Esophagus muscularis mucosa (tissue), 3 donors: ENCODE data around the gene GMDS.

Experiments
- CTCF ChIP-seq, 3 experiments: fragments of 200-600 bp in 2 of 3; fragments of 450-650 bp in 1 of 3; sonication (generic) in 2 of 3; IDR thresholded peaks; one replicate each; pipeline ENCODE4 v1.5.1; 2017 to 2019; ENCODE audit warnings: antibody characterized with exemption in 3 of 3, mild to moderate bottlenecking in 2 of 3, moderate library complexity in 1 of 3
- POLR2AphosphoS5 ChIP-seq, 2 donors: sonication (generic); formaldehyde crosslinking; IDR thresholded peaks; one replicate each; pipeline ENCODE4 v1.6.1; 2017; ENCODE audit warnings: antibody characterized with exemption in 2 of 2

GRCh38 chr6:1601158-1602048, 644.0 kb downstream of the GMDS start:
- TF ChIP-seq POLR2AphosphoS5 (IDR thresholded peaks at IDR 0.05) = no peak
- no peak for TF ChIP-seq CTCF (IDR thresholded peaks at IDR 0.05)
